H1 (cell line): ENCODE data around the gene DEPP1. TPM values are rescaled to one million over a fixed set of nuclear protein-coding genes. Genes with fewer than 3 reads are reported as not detected.

ENCODE experiments used
- CTCF ChIA-PET: fragments of 300-600 bp; sonication (Branson Sonifier 250); formaldehyde crosslinking; loops from one replicate; lab custom pipeline; 2021; ENCODE audit not compliant: partially characterized antibody; lab: Charles Lee
- POLR2A ChIA-PET: fragments of 300-600 bp; sonication (Branson Sonifier 250); formaldehyde crosslinking; loops from one replicate; lab custom pipeline; 2021; ENCODE audit warnings: inconsistent platforms; ENCODE audit not compliant: partially characterized antibody; lab: Charles Lee
- DNase-seq, 2 experiments: peaks; one replicate each; pipeline versions ENCODE4 v3.0.0 to v3.0.0-alpha.2; 2010 to 2022; ENCODE audit warnings: low spot score in 2 of 2, low read depth in 1 of 2, mixed read lengths in 1 of 2
- FAIRE-seq: peaks from 2 replicates; lab custom pipeline; 2011; peaks lifted over from hg19 to GRCh38; lab: Jason Lieb, UNC
- H2AFZ ChIP-seq: 2 replicates; pipeline ENCODE4 v1.8.1; 2012; ENCODE audit warnings: low read length, inconsistent platforms
- H2AK5ac ChIP-seq: 2 replicates; pipeline ENCODE4 v1.6.1; 2013; ENCODE audit warnings: low read depth, low read length
- H2BK120ac ChIP-seq: replicated peaks from 2 replicates; pipeline ENCODE3; 2013; ENCODE audit warnings: low read depth, low read length, inconsistent platforms
- H2BK12ac ChIP-seq: 2 replicates; pipeline ENCODE4 v1.6.1; 2013; ENCODE audit warnings: low read depth, low read length
- H2BK15ac ChIP-seq: 2 replicates; pipeline ENCODE4 v1.6.1; 2013; ENCODE audit warnings: low read length
- H2BK20ac ChIP-seq: 2 replicates; pipeline ENCODE4 v1.6.1; 2013; ENCODE audit warnings: low read length
- H2BK5ac ChIP-seq: 2 replicates; pipeline ENCODE4 v1.6.1; 2013; ENCODE audit warnings: low read depth, low read length
- H3K14ac ChIP-seq: 2 replicates; pipeline ENCODE4 v1.6.1; 2013; ENCODE audit warnings: inconsistent platforms; ENCODE audit not compliant: insufficient read length
- H3K18ac ChIP-seq: 2 replicates; pipeline ENCODE4 v1.6.1; 2013; ENCODE audit warnings: low read length; ENCODE audit errors: extremely low read depth
- H3K23ac ChIP-seq: 2 replicates; pipeline ENCODE4 v1.6.1; 2013; ENCODE audit warnings: inconsistent platforms; ENCODE audit not compliant: insufficient read length
- H3K23me2 ChIP-seq: 2 replicates; pipeline ENCODE4 v1.6.1; 2013; ENCODE audit warnings: low read depth, low read length
- H3K27ac ChIP-seq: 2 replicates; pipeline ENCODE4 v1.6.1; 2011; ENCODE audit warnings: low read depth, low read length, inconsistent platforms
- H3K27me3 ChIP-seq, 4 experiments: replicated peaks in 1 of 4; 1 replicate in 1 of 4; 2 replicates in 3 of 4; pipeline versions ENCODE4 v1.6.1 to v1.8.1; 2011 to 2013; ENCODE audit warnings: low read length in 3 of 4, mild to moderate bottlenecking in 3 of 4, inconsistent platforms in 2 of 4, mixed read lengths in 2 of 4, moderate library complexity in 1 of 4; ENCODE audit not compliant: control insufficient read depth in 3 of 4, insufficient read depth in 3 of 4; ENCODE audit errors: extremely low read depth in 1 of 4
- H3K36me3 ChIP-seq, 4 experiments: 2 replicates each; pipeline versions ENCODE4 v1.6.1 to v1.8.1; 2011 to 2013; ENCODE audit warnings: mild to moderate bottlenecking in 4 of 4, low read length in 3 of 4, moderate library complexity in 2 of 4, control low read depth in 1 of 4, inconsistent platforms in 1 of 4; ENCODE audit not compliant: insufficient read depth in 4 of 4, control insufficient read depth in 2 of 4
- H3K4ac ChIP-seq: replicated peaks from 2 replicates; pipeline ENCODE3; 2013; ENCODE audit warnings: low read length, low read depth, mixed read lengths, inconsistent platforms; ENCODE audit not compliant: insufficient read length
- H3K4me1 ChIP-seq, 4 experiments: replicated peaks in 1 of 4; 1 replicate in 1 of 4; 2 replicates in 3 of 4; pipeline versions ENCODE4 v1.6.1 to v1.8.1; 2011 to 2013; ENCODE audit warnings: low read length in 3 of 4, inconsistent platforms in 2 of 4, mixed read lengths in 1 of 4; ENCODE audit not compliant: insufficient read depth in 4 of 4, control insufficient read depth in 3 of 4
- H3K4me2 ChIP-seq, 2 experiments: 2 replicates each; pipeline versions ENCODE4 v1.6.1 to v1.8.1; 2011 to 2013; ENCODE audit warnings: low read depth in 2 of 2, low read length in 2 of 2, control low read depth in 1 of 2, inconsistent platforms in 1 of 2, mild to moderate bottlenecking in 1 of 2; ENCODE audit not compliant: insufficient read depth in 1 of 2
- H3K4me3 ChIP-seq, 4 experiments: fragments of 200-600, 300-600 bp in 1 of 4; sonication (generic), shearing (Covaris generic), sonication (Bioruptor Twin) in 1 of 4; 2 replicates each; pipeline versions ENCODE4 v1.5.1 to v1.8.1; 2011 to 2016; ENCODE audit warnings: low read length in 4 of 4, low read depth in 3 of 4, control low read depth in 2 of 4, inconsistent platforms in 2 of 4, mild to moderate bottlenecking in 2 of 4, mixed read lengths in 1 of 4, moderate library complexity in 1 of 4; ENCODE audit not compliant: insufficient read depth in 2 of 4; ENCODE audit errors: extremely low read depth in 1 of 4
- H3K56ac ChIP-seq: replicated peaks from 2 replicates; pipeline ENCODE3; 2013; ENCODE audit warnings: low read depth, mild to moderate bottlenecking, mixed read lengths, low read length, inconsistent platforms; ENCODE audit not compliant: insufficient read length
- H3K79me1 ChIP-seq: 2 replicates; pipeline ENCODE4 v1.6.1; 2013; ENCODE audit warnings: low read depth, low read length, control low read depth
- H3K79me2 ChIP-seq, 2 experiments: 2 replicates each; pipeline versions ENCODE4 v1.6.1 to v1.8.1; 2012 to 2013; ENCODE audit warnings: low read length in 2 of 2, mild to moderate bottlenecking in 2 of 2, inconsistent platforms in 1 of 2; ENCODE audit not compliant: insufficient read depth in 2 of 2, control insufficient read depth in 1 of 2
- H3K9ac ChIP-seq, 4 experiments: replicated peaks in 1 of 4; 1 replicate in 1 of 4; 2 replicates in 3 of 4; pipeline versions ENCODE4 v1.6.1 to v1.8.1; 2011 to 2013; ENCODE audit warnings: low read depth in 3 of 4, low read length in 3 of 4, control low read depth in 2 of 4, mild to moderate bottlenecking in 2 of 4, moderate library complexity in 2 of 4, inconsistent platforms in 1 of 4; ENCODE audit errors: extremely low read depth in 1 of 4
- H3K9me3 ChIP-seq, 2 experiments: 2 replicates each; pipeline versions ENCODE4 v1.6.1 to v1.8.1; 2012 to 2013; ENCODE audit warnings: mild to moderate bottlenecking in 2 of 2, moderate library complexity in 2 of 2, control low read depth in 1 of 2, inconsistent platforms in 1 of 2, low read depth in 1 of 2, low read length in 1 of 2, mixed read lengths in 1 of 2; ENCODE audit not compliant: insufficient read depth in 2 of 2
- H4K20me1 ChIP-seq, 2 experiments: replicated peaks in 1 of 2; 2 replicates each; pipeline versions ENCODE3 to v1.8.1; 2011 to 2013; ENCODE audit warnings: inconsistent platforms in 2 of 2, low read length in 2 of 2, mild to moderate bottlenecking in 1 of 2; ENCODE audit not compliant: insufficient read depth in 2 of 2, control insufficient read depth in 1 of 2
- H4K5ac ChIP-seq: 2 replicates; pipeline ENCODE4 v1.6.1; 2013; ENCODE audit warnings: low read length, low read depth, mixed read lengths, inconsistent platforms; ENCODE audit not compliant: insufficient read length
- H4K8ac ChIP-seq: 2 replicates; pipeline ENCODE4 v1.8.0; 2013; ENCODE audit warnings: mild to moderate bottlenecking, moderate library complexity, low read length, inconsistent platforms; ENCODE audit not compliant: insufficient read depth; ENCODE audit errors: extremely low read depth
- H4K91ac ChIP-seq: replicated peaks from 2 replicates; pipeline ENCODE3; 2013; ENCODE audit warnings: low read length, mixed read lengths, inconsistent platforms; ENCODE audit not compliant: insufficient read length
- BCL11A ChIP-seq, 2 experiments: IDR thresholded peaks; one replicate each; pipeline ENCODE4 v1.6.1; 2011; ENCODE audit warnings: low read depth in 2 of 2, low read length in 2 of 2, mild to moderate bottlenecking in 2 of 2
- CHD1 ChIP-seq: IDR thresholded peaks from 2 replicates; pipeline ENCODE4 v1.6.1; 2012; ENCODE audit warnings: low read depth, low read length, improper control_type of control experiment
- CREB1 ChIP-seq: IDR thresholded peaks from 2 replicates; pipeline ENCODE4 v1.6.1; 2012; ENCODE audit warnings: inconsistent platforms
- FOSL1 ChIP-seq: IDR thresholded peaks from 2 replicates; pipeline ENCODE4 v1.6.1; 2011; ENCODE audit warnings: mild to moderate bottlenecking, low read depth, low read length, moderate library complexity; ENCODE audit not compliant: insufficient read depth
- JUND ChIP-seq: IDR thresholded peaks from 2 replicates; pipeline ENCODE4 v1.6.1; 2011; ENCODE audit warnings: mild to moderate bottlenecking, improper control_type of control experiment, low read length
- KDM1A ChIP-seq: fragments of 200-600, 300-600 bp; sonication (generic); IDR thresholded peaks from 2 replicates; pipeline ENCODE4 v1.7.1; 2016; ENCODE audit warnings: mild to moderate bottlenecking, low read length, borderline replicate concordance
- POLR2AphosphoS5 ChIP-seq: IDR thresholded peaks from 2 replicates; pipeline ENCODE4 v1.6.1; 2011; ENCODE audit warnings: low read depth, low read length
- RBBP5 ChIP-seq: IDR thresholded peaks from 2 replicates; pipeline ENCODE4 v1.7.1; 2012; ENCODE audit warnings: low read depth, mild to moderate bottlenecking, inconsistent platforms, low read length, moderate library complexity, borderline replicate concordance
- RFX5 ChIP-seq: IDR thresholded peaks from 2 replicates; pipeline ENCODE4 v1.6.1; 2011; ENCODE audit warnings: low read depth, low read length, improper control_type of control experiment, borderline replicate concordance
- RXRA ChIP-seq: IDR thresholded peaks from 2 replicates; pipeline ENCODE4 v1.6.1; 2011; ENCODE audit warnings: low read depth, mild to moderate bottlenecking, low read length, moderate library complexity; ENCODE audit not compliant: insufficient read depth
- SRF ChIP-seq: IDR thresholded peaks from 2 replicates; pipeline ENCODE4 v1.6.1; 2011; ENCODE audit warnings: mild to moderate bottlenecking, low read depth, low read length, moderate library complexity
- TBP ChIP-seq: IDR thresholded peaks from 2 replicates; pipeline ENCODE4 v1.6.1; 2011; ENCODE audit warnings: low read depth, low read length, improper control_type of control experiment
- YY1 ChIP-seq: IDR thresholded peaks from 2 replicates; pipeline ENCODE4 v1.6.1; 2011; ENCODE audit warnings: low read depth, mild to moderate bottlenecking, low read length
- WGBS, 2 experiments: shearing (Covaris generic) in 1 of 2; methylation state at CpG; one replicate each; pipeline versions ENCODE4 v1.1.6 to v1.1.7; 2013 to 2015; ENCODE audit warnings: low lambda C conversion rate in 2 of 2, mixed read lengths in 2 of 2, inconsistent platforms in 1 of 2, low coverage in 1 of 2, missing lambda C conversion rate in 1 of 2; ENCODE audit not compliant: insufficient replicate concordance in 2 of 2, insufficient coverage in 1 of 2, insufficient read length in 1 of 2; ENCODE audit errors: extremely low coverage in 1 of 2, missing lambda C conversion rate in 1 of 2; 5-methylcytosine and 5-hydroxymethylcytosine counted together
- polyA plus RNA-seq, 7 experiments: library from polyadenylated mRNA; depleted of rRNA in 3 of 7; stranded (reverse) in 5 of 7; unstranded in 2 of 7; fragments of >200 nt in 5 of 7; fragments of 200-250 nt in 2 of 7; gene quantifications; 1 replicate in 5 of 7; 2 replicates in 1 of 7; 4 replicates in 1 of 7; pipeline versions ENCODE4 v1.2.1 to v1.2.3, GENCODE V29; 2011 to 2013; ENCODE audit warnings: missing spikeins in 2 of 7, mixed read lengths in 2 of 7
- total RNA-seq: library from RNA; stranded (reverse); fragmentation: NEBNext Ultra II Directional; extraction: Animal tissue kit (Norgen Biotek cat#: 25700); gene quantifications from 2 replicates; pipeline ENCODE4 v1.2.1, GENCODE V29; 2021

DEPP1 gene
- total and polyA plus RNA-seq, 2 of the 8 experiments (the other 6 are each of a cell fraction or from before 2014, with no cell fraction given), result 0.67 to 4.5 TPM

DNA sequence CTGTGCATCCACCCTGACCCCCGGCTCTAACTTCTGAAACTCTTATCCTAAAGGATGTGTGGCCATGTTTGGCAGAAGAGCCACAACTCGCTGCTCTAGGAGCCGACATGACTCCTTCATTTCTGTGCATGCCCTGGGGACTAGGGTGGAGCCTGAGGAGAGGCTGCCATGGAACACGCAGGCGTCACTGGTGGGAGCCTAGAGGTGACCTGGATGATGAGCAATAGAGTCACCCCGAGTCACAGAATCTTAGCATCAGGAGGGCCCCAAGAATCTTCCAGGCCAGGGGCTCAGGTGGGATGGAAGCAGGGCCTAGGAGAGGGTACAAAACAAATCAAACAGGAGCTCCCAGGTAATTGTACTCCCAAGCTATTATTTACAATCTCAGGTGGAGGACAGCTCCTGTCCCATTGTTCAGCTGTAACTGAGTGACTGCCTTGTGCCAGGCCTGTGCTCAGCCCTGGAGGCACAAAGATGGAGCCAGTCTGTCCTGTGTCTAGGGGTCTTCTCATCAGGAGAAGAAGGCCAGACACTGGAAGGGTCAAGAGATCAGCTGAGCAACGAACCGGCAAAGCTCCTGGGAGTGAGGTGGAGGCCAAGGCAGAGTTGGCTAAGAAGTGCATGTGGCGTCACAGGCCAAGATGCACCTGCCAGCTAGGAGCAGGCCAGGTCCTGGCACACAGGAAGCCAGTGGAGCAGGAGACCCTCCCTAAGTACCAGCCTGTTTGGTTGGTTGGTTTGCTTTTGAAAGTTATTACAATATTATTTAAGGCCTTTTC, 16.3 kb upstream of the DEPP1 start:
- H2BK20ac ChIP-seq, result 0 out of 2 replicates have a peak overlapping the region, but pooled peaks have one; percentile 8
- H3K23me2 ChIP-seq, result no peaks in the 10 kb centered on the region
- H3K27ac ChIP-seq, result no peak overlapping the region
- peaks cover 3 to 26% (median 14%) of the 10 kb centered on the region in 4 experiments; a peak in 6 of 7 replicates for H3K4me1 ChIP-seq
- H3K14ac ChIP-seq, result no peak overlapping the region
- no peak overlapping the region for H4K91ac ChIP-seq
- 0 out of 2 replicates have a peak overlapping the region, but pooled peaks have one; percentile 6 for H2BK15ac ChIP-seq
- no peaks in the 10 kb centered on the region for H4K20me1 ChIP-seq
- DNase-seq (peak in 1 of 2 experiments; percentile 41), FAIRE-seq (no peak)
- no peak overlapping the region for H2BK120ac ChIP-seq
- H3K4me2 ChIP-seq, result no peak overlapping the region
- H2AFZ ChIP-seq, result no peak overlapping the region
- no peak overlapping the region for H2BK5ac ChIP-seq
- no peak overlapping the region for H3K4me3 ChIP-seq
- 0 out of 2 replicates have a peak overlapping the region, but pooled peaks have one; percentile 35 for H2BK12ac ChIP-seq
- peaks cover 0 to 3% (median 0%) of the 10 kb centered on the region in 4 experiments; a peak in 1 of 8 replicates for H3K36me3 ChIP-seq
- no peak overlapping the region for H3K56ac ChIP-seq
- H3K79me1 ChIP-seq, result no peaks in the 10 kb centered on the region; the same call in 1 of the 2 replicates
- H3K79me2 ChIP-seq, result no peaks in the 10 kb centered on the region
- no peak overlapping the region for H3K18ac ChIP-seq
- H4K8ac ChIP-seq, result no peak overlapping the region
- H3K9ac ChIP-seq, result no peak overlapping the region
- no peak overlapping the region for H2AK5ac ChIP-seq
- peaks cover 0 to 2% (median under 1%) of the 10 kb centered on the region in 4 experiments; a peak in 6 of 7 replicates for H3K27me3 ChIP-seq
- no peaks in the 10 kb centered on the region for H3K9me3 ChIP-seq
- ChIA-PET POLR2A (interaction anchor here (1.3 to 1.7 kb wide), 3 partner anchors 9 to 19 kb away, joined by 3 to 4 read pairs (median 4); no protein-coding TSS in a partner anchor), CTCF (interaction anchor here (0.6 to 8.7 kb wide), 11 partner anchors 10 to 1546 kb away, joined by 3 to 84 read pairs (median 4); partner anchors contain the start of genes DEPP1 and RASSF4)
- 93% methylated on average over 9 of the region's 9 CpGs; no CpG with 5 or more reads in 1 of the 2 experiments for WGBS, 2 experiments
- H3K23ac ChIP-seq, result no peak overlapping the region
- no peak overlapping the region for H4K5ac ChIP-seq
- H3K4ac ChIP-seq, result no peak overlapping the region
- TF ChIP-seq RBBP5 (no peak), KDM1A (no peak), CREB1 (no peak), JUND (no peak), FOSL1 (no peak), CHD1 (no peak), BCL11A (IDR thresholded peaks at IDR 0.05; ENCODE audit: low read depth in 2 of 2, low read length in 2 of 2) (no peak), RXRA (no peak), POLR2AphosphoS5 (no peak), RFX5 (no peak), SRF (no peak), TBP (no peak), YY1 (no peak)
